ENCODE data around the gene SGIP1. TPM values are rescaled to one million over a fixed set of nuclear protein-coding genes. Genes with fewer than 3 reads are reported as not detected.

The SGIP1 gene
- total and polyA plus RNA-seq, 2 donors (not counting 3 experiments of a cell fraction or from before 2014, with no cell fraction given) = 30.9 to 68.9 TPM

GRCh38 chr1:66497910-66498309, 36.0 kb upstream of the SGIP1 start:
- H3K27me3 ChIP-seq (ENCODE audit: control insufficient read depth in 2 of 2, insufficient read depth in 2 of 2, low read length in 2 of 2) = no peaks in the 10 kb centered on the region
- H3K9me1 ChIP-seq (replicated peaks; ENCODE audit: control insufficient read depth, extremely low read depth, insufficient read depth, low read length) = no peaks in the 10 kb centered on the region
- H3K27ac ChIP-seq (ENCODE audit: insufficient read depth, low read depth, low read length) = no peak overlapping the region
- H3K4me2 ChIP-seq (ENCODE audit: insufficient read depth, low read length) = no peak overlapping the region
- ChIA-PET CTCF (no interaction called here), POLR2A (no interaction called here)
- no peak for FAIRE-seq
- no peak overlapping the region for H3K9ac ChIP-seq (replicated peaks; ENCODE audit: extremely low read depth, insufficient read depth, low read length)
- H3K36me3 ChIP-seq (ENCODE audit: control insufficient read depth in 2 of 2, extremely low read depth in 1 of 2, insufficient read depth in 2 of 2, low read length in 2 of 2) = no peaks in the 10 kb centered on the region
- H3K4me3 ChIP-seq (replicated peaks in 1 of 3; ENCODE audit: insufficient read depth in 1 of 3, low read depth in 1 of 3, low read length in 3 of 3) = no peak overlapping the region
- TF ChIP-seq JUN (IDR thresholded peaks at IDR 0.05; ENCODE audit: borderline replicate concordance, insufficient read depth, insufficient read length, low read depth) (no peak), MYC (IDR thresholded peaks at IDR 0.05; ENCODE audit: low read depth, low read length) (no peak), MAX (IDR thresholded peaks at IDR 0.05; ENCODE audit: insufficient read depth, insufficient read length) (no peak), POLR2AphosphoS5 (IDR thresholded peaks at IDR 0.05; ENCODE audit: insufficient read depth, low read depth, low read length) (no peak), FOS (IDR thresholded peaks at IDR 0.05; ENCODE audit: borderline replicate concordance, insufficient read depth, low read length) (no peak)
- H4K20me1 ChIP-seq (replicated peaks; ENCODE audit: control insufficient read depth, extremely low read depth, insufficient read depth, low read length) = no peaks in the 10 kb centered on the region
- H3K9me3 ChIP-seq (replicated peaks; ENCODE audit: control insufficient read depth, insufficient read depth, low read length) = no peaks in the 10 kb centered on the region
- intact Hi-C loops (cut with micrococcal nuclease) (no loop called here), dilution Hi-C loops (cut with MboI; ENCODE audit: extremely low pct_ligation_motif_present, low sequenced_read_pairs) (no loop called here)
- no peaks in the 10 kb centered on the region for H3K79me2 ChIP-seq (ENCODE audit: control insufficient read depth, insufficient read depth, low read length)
- BruUV-seq (replicated peaks) = no TSS peak
- DNase-seq (ENCODE audit: low read depth, low spot score) = no peak
- peaks cover 7% of the 10 kb centered on the region for H3K4me1 ChIP-seq (ENCODE audit: control insufficient read depth, extremely low read depth, insufficient read depth, low read length)
- no peak overlapping the region for H2AFZ ChIP-seq (ENCODE audit: low read depth, low read length)

- H3K27me3 ChIP-seq (ENCODE audit: control insufficient read depth in 2 of 2, insufficient read depth in 2 of 2, low read length in 2 of 2) = no peaks in the 10 kb centered on the region
- H2AFZ ChIP-seq (ENCODE audit: low read depth, low read length) = no peak overlapping the region
- no TSS peak for BruUV-seq (replicated peaks)
- no peak for TF ChIP-seq FOS (IDR thresholded peaks at IDR 0.05; ENCODE audit: borderline replicate concordance, insufficient read depth, low read length)
- TF ChIP-seq EZH2 (IDR thresholded peaks at IDR 0.05; ENCODE audit: borderline replicate concordance, low read depth, low read length, severe bottlenecking) = no peak
- no peak for TF ChIP-seq CTCF (IDR thresholded peaks at IDR 0.05; ENCODE audit: extremely low read depth in 1 of 2, insufficient read depth in 1 of 2, low read depth in 1 of 2, low read length in 2 of 2)
- TF ChIP-seq MYC (IDR thresholded peaks at IDR 0.05; ENCODE audit: low read depth, low read length) = no peak
- no peak for TF ChIP-seq JUN (IDR thresholded peaks at IDR 0.05; ENCODE audit: borderline replicate concordance, insufficient read depth, insufficient read length, low read depth)
- TF ChIP-seq POLR2AphosphoS5 (IDR thresholded peaks at IDR 0.05; ENCODE audit: insufficient read depth, low read depth, low read length) = no peak
- TF ChIP-seq GATA2 (IDR thresholded peaks at IDR 0.05; ENCODE audit: insufficient read depth, insufficient read length, low read depth, low read length) = no peak
- dilution Hi-C loops (cut with MboI; ENCODE audit: extremely low pct_ligation_motif_present, low sequenced_read_pairs) (no loop called here), intact Hi-C loops (cut with micrococcal nuclease) (loop anchor here (5.0 kb wide), 1 partner anchor 163 kb away; no protein-coding TSS in a partner anchor)
- H3K4me2 ChIP-seq (ENCODE audit: insufficient read depth, low read length) = no peak overlapping the region
- H3K27ac ChIP-seq (ENCODE audit: insufficient read depth, low read depth, low read length) = no peak overlapping the region
- no peak for FAIRE-seq
- no peaks in the 10 kb centered on the region for H3K79me2 ChIP-seq (ENCODE audit: control insufficient read depth, insufficient read depth, low read length)
- H4K20me1 ChIP-seq (replicated peaks; ENCODE audit: control insufficient read depth, extremely low read depth, insufficient read depth, low read length) = no peaks in the 10 kb centered on the region
- no peak overlapping the region for H3K9ac ChIP-seq (replicated peaks; ENCODE audit: extremely low read depth, insufficient read depth, low read length)
- DNase-seq (ENCODE audit: low read depth, low spot score) = no peak
- no peaks in the 10 kb centered on the region for H3K36me3 ChIP-seq (ENCODE audit: control insufficient read depth in 2 of 2, extremely low read depth in 1 of 2, insufficient read depth in 2 of 2, low read length in 2 of 2)
- ChIA-PET POLR2A (no interaction called here), CTCF (no interaction called here)
- H3K9me3 ChIP-seq (replicated peaks; ENCODE audit: control insufficient read depth, insufficient read depth, low read length) = no peaks in the 10 kb centered on the region
- H3K9me1 ChIP-seq (replicated peaks; ENCODE audit: control insufficient read depth, extremely low read depth, insufficient read depth, low read length) = no peaks in the 10 kb centered on the region
- no peak overlapping the region for H3K4me3 ChIP-seq (replicated peaks in 1 of 3; ENCODE audit: insufficient read depth in 1 of 3, low read depth in 1 of 3, low read length in 3 of 3)
- peaks cover 5% of the 10 kb centered on the region for H3K4me1 ChIP-seq (ENCODE audit: control insufficient read depth, extremely low read depth, insufficient read depth, low read length)
These were observed 33.7 kb upstream of the SGIP1 start for GRCh38 chr1:66500301-66500700.
